ENCODE results near the gene PFKL. TPM values are rescaled to one million over a fixed set of nuclear protein-coding genes. Genes with fewer than 3 reads are reported as not detected.

PFKL gene
- total and polyA plus RNA-seq, 2 of the 8 experiments (the other 6 are each of a cell fraction or from before 2014, with no cell fraction given) = 80.2 to 82.3 TPM

GRCh38 chr21:44323591-44323990 lies 23.7 kb downstream of the PFKL start (continued):
- TF ChIP-seq CHD7 (IDR thresholded peaks at IDR 0.05; ENCODE audit: insufficient replicate concordance, low read length) (no peak), SP4 (IDR thresholded peaks at IDR 0.05; ENCODE audit: low read length) (no peak), CBX8 (IDR thresholded peaks at IDR 0.05; ENCODE audit: borderline replicate concordance, low read depth, low read length) (no peak), BCL11A (IDR thresholded peaks at IDR 0.05; ENCODE audit: low read depth in 2 of 2, low read length in 2 of 2) (no peak), CTBP2 (IDR thresholded peaks at IDR 0.05; ENCODE audit: borderline replicate concordance, insufficient read depth, insufficient read length, low read length) (no peak), BACH1 (IDR thresholded peaks at IDR 0.05; ENCODE audit: low read length) (no peak), ATF3 (IDR thresholded peaks at IDR 0.05; ENCODE audit: insufficient read depth, low read depth, low read length) (no peak), YY1 (IDR thresholded peaks at IDR 0.05; ENCODE audit: low read depth, low read length) (no peak), ZNF274 (IDR thresholded peaks at IDR 0.05; ENCODE audit: borderline replicate concordance, extremely low read depth, low read length) (no peak), E2F6 (IDR thresholded peaks at IDR 0.05) (no peak), CBX5 (IDR thresholded peaks at IDR 0.05; ENCODE audit: low read depth, low read length) (no peak)

Measured in H1 (cell line).